GM19372 (cell line): ENCODE results near the gene CPEB3.
"Not testable (repeated sequence)": the region's sequence is repeated elsewhere in the genome, so short reads cannot be mapped to it uniquely, and the experiment has no call there.

Experiments used
- ATAC-seq: cut with Tn5 transposase; IDR thresholded peaks from one replicate; pipeline ENCODE4 v1.9.1; 2021; ENCODE audit warnings: mild to moderate bottlenecking, low read depth, moderate library complexity; ENCODE audit not compliant: unreplicated experiment

CPEB3 gene

GRCh38 chr10:92216608-92217007 lies 74.3 kb downstream of the CPEB3 start:
- ATAC-seq, result not testable (repeated sequence)

GRCh38 chr10:92215222-92215621 lies 75.7 kb downstream of the CPEB3 start:
- ATAC-seq, result not testable (repeated sequence)

DNA sequence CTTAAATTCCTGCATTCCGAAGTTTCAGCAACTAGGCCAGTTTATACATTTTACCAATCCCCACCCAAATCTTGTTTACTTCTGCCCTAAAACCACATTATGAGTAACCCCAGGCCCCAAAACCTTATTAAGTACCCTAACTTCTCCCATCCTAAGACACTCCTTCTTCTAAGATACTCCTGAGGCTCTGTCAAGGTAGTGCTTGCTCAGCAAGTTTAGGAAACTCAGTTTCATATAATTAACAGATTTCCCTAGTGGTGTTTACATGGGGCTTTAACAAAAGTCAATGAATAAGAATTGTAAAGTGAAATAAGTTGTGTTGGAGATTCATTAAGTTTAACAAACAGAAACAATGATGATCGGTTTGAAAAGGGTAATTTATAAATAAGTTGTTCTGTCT lies 77.8 kb downstream of the CPEB3 start:
- ATAC-seq, result no peak

- no peak for ATAC-seq
These were observed 82.1 kb downstream of the CPEB3 start for GRCh38 chr10:92208736-92209135.

GRCh38 chr10:92208157-92208720 lies 82.6 kb downstream of the CPEB3 start:
- no peak for ATAC-seq

- no peak for ATAC-seq
These were observed 83.8 kb downstream of the CPEB3 start for GRCh38 chr10:92207061-92207460.

DNA sequence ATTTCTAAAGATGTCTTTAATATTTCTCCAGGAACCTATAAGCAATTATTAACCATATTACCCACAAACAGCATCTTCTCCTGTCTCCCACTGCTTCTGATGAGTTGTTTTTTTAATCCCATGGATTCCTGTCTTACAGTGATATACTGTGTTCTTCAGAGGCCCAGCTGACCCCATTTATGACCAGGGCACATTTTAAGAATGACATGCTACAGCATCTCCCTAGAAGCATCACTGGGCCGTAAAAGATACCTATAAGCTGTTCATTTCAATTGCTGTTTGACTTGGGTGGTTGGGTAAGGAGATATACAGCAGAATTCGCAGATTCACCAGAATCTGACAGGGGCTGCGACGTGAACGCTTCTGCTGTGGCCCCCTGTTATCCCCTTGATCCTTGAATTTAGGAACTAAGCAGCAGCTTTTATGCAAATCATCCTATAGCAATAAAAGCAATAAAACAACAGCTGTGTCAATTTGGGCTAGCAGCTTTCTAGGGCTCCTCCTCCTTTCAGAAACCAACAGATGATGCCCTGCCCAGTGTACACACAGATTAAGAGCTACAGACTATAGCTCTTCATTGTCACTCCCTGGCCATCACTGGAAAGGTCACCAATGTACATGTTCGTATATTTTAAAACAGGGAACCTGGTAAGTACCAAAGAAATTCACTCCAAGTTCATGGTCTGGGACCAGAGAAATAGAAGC lies 86.8 kb downstream of the CPEB3 start:
- ATAC-seq, result no peak

GRCh38 chr10:92202536-92202935 lies 88.3 kb downstream of the CPEB3 start:
- no peak for ATAC-seq

DNA sequence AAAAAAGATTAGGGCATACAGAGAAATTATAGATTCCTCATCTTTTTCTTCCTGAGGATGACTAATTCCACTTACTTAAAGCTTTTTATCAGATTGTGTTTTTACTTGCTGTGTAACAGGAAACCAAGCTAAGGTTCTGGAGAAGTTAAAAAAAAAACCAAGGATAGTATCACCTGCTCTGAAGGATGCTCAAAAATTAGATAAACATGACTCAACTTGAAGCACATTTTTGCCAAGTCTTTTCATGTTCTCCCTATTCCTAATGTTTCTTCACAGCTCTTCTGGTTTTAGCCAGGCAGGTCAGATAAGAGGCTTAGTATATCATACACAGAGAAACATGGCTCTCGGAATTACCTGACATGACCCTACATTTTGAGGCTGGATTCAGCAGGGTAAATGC lies 90.3 kb downstream of the CPEB3 start:
- ATAC-seq, result no peak

- ATAC-seq, result no peak
These were observed 103.8 kb downstream of the CPEB3 start for GRCh38 chr10:92187101-92187500.

GRCh38 chr10:92184977-92185376 lies 105.9 kb downstream of the CPEB3 start:
- ATAC-seq, result no peak

DNA sequence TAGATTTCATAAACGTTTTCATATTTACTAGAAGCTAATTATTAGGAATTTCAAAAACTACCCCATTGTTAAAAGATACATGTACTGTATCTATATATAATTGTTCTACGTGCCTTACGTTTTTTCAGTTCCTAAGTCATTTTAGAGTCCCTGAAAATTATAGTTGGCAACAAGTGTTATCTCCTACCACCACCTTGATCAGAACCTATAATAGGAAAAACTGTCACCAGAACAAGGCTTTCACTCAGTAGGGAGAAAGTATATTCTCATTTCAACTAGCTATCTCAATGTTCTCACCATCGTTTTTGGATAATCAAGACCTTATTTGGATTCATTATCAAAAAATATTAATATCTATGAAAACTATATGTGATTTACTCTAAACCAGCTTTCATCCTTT lies 107.7 kb downstream of the CPEB3 start:
- no peak for ATAC-seq

DNA sequence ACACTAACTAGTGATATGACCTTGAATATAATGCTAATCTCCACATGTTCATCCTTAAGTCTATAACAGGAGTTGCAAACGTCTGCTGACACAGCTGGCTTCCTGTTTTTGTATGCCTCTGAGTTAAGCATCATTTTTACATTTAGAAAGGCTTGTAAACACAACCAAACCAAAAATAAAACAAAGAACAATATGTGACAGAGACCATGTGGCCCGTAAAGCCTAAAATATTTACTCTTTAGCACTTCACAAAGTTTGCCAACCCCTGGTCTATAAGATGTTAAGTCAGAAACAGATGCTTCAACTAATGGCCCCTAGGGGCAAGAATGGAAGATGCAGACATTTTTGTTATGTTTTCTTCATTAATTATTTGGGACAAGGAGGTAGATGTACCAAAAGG lies 109.3 kb downstream of the CPEB3 start:
- no peak for ATAC-seq

- ATAC-seq, result no peak
These were observed 110.5 kb downstream of the CPEB3 start for GRCh38 chr10:92180399-92180798.

DNA sequence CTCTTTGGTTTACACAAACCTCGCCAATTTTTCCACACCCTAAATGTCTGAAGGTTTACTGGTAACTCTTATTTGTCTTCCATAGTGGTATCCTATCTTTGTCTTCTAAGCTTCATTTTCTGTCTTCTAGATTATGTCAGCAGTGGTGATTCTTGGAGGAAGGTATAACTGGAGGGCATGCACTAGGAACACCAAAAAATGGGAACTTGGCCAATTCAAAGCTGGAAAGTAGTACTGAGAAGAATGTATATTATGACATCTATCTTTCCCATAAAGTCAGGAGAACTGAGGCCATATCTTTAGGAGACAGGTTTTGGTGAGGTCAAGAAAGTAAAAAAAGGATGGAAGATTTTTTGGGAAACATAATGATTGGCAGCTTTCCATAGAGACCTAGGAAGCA lies 113.3 kb downstream of the CPEB3 start:
- no peak for ATAC-seq

GRCh38 chr10:92175164-92175563 lies 115.7 kb downstream of the CPEB3 start:
- ATAC-seq, result no peak

GRCh38 chr10:92173996-92174395 lies 116.9 kb downstream of the CPEB3 start:
- ATAC-seq, result no peak

DNA sequence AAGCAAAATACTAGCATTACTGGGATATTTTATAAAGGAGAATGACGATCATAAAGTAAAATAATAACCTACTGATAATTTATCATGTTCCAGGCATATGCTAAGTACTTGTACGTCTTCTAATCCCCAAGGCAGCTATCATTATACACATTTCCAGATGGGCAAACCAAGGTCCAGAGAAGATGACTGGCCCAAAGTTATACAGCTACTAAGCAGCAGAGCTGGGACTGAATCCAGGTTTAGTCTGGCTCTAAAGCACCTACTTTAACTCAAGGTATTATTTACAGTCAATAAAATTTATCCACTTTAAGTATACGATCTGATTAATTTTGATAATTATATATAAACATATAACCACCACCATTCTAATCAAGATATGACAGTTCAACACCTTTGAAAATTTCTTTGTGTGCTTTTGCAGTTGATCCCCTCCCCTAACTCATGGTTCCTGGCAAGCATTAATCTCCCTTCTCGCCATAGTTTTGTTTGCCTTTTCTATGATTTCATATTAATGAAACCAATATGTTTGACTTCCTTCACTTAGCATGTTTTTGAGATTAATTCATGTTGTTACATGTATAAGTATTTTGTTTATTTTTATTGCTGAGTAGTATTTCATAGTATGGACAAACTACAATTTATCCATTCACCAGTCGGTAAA lies 126.7 kb downstream of the CPEB3 start:
- ATAC-seq, result no peak

DNA sequence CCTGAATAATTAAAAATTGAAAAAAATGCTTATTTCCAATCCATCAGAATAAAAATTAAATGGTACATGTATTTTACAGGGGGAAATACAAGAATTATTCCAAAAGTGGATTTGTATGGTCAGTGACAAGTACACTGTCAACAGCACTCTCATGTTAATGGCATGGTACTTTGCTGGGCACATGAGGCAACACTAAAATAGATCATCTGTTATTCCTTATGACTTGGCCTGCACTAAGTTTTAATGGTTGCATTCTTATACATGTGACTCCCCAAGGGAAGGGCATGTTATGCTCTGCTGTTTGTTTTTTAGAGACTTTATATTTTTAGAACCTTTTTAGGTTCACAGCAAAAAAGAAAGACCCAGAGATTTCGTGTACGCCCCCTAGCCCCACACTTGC lies 128.3 kb downstream of the CPEB3 start:
- no peak for ATAC-seq

DNA sequence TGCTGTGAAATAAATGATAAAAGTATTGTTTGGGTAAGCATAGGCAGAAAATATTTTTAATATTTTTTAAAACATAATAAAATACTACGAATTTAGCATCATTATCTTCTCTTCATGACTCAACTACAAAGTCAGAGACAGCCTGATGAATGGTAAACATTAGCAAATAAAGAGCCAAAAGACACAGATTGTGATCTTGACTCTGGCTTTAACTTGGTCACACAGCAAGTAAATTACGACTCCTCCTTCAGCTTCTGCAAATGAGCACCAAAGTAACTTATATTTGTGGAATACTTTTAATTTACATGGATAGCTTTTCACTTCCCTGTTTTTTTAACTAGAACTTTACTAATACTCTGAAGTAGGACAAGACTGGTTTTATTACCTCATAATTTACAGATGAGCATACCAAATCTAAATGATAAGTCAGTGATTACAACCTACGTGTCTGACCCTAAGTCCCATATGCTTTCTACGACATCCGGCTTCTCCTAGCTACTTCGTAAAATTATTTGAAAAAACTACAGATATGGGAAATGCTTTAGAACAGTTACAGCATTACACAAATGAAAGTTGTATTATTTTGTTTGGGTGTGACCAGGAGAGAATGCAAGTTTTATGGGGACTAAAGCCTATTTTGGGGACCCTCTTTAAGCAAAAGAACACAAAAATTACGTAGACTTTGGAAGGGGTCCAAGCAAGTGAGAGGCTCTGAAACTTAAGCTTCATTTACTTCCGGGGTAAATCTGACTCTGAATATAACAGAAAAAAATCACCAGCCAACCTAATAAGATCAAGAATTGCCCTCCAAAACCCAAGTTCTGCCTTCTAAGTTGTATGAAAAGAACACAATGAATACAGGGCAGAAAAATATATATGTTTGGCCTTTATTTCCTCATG lies 133.8 kb downstream of the CPEB3 start:
- no peak for ATAC-seq

DNA sequence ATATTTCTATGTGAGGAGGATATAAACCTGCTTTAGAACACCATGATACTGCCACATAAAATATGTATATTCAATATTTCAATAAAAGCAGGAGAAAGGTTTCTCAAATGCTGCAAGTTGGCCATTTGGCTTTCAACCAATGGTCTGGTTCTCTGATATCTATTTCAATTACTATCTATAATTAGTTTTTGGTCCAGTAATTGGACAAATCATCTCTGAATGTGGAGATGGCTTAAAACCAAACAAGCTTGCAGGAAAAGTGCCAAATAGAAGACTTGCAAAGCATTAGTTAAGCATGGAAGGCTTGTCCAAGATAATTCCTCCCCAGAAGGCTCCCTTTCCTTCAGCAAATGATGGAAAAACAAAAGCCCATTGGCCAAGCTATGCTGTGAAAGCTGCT lies 140.1 kb downstream of the CPEB3 start:
- no peak for ATAC-seq
